ENCODE data around the gene CNOT4.
"Not testable (repeated sequence)": the region's sequence is repeated elsewhere in the genome, so short reads cannot be mapped to it uniquely, and the experiment has no call there.

The CNOT4 gene

GRCh38 chr7:135364206-135364605 is 145.7 kb downstream of the CNOT4 start:
- DNase-seq (ENCODE audit: low read depth): no peak

DNA sequence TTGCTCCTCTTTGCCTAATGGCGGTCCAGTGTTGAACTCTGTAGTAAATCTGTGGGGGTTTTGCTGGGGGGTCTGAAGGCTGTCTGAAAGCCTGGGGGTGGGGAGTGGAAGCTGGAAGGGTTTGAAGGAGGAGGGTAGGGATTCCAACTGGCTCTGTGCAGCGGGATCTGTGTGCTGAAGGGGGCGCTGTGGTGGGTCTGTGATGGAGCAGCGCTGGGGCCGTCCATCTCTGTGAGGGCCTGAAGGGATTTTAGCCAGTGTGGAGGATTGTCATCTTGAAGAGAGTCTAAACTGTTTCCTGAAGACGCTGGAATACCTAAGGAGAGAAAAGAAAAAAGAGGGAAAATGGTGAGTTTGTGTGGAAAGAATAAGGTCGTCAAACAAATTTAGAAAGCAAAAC is 147.0 kb downstream of the CNOT4 start:
- DNase-seq (ENCODE audit: low read depth): no peak

DNA sequence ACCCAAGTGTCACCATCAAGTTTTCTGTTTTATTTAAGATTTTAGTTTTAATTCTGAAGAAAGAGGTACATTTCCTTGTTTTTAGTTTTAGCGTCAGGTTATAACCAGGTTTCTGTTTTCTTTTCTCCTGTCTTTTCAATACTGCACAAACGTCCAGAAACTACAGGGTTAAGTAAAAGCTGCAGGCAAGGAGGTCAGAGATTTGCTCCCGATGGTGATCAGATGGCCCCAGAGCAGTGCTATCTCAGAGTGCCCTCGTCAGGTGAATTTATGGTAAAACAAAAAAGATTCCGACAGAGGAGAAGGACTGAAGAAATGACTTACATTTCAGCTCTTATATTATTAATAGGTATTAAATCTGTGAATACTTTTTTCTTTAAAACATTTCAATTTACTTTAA is 148.1 kb downstream of the CNOT4 start:
- DNase-seq (ENCODE audit: low read depth): no peak

GRCh38 chr7:135359615-135360014 is 150.3 kb downstream of the CNOT4 start:
- no peak for DNase-seq (ENCODE audit: low read depth)

- DNase-seq (ENCODE audit: low read depth): no peak
These were observed 154.4 kb downstream of the CNOT4 start for GRCh38 chr7:135355377-135356048.

- DNase-seq (ENCODE audit: low read depth): no peak
These were observed 156.1 kb downstream of the CNOT4 start for GRCh38 chr7:135353832-135354231.

GRCh38 chr7:135352285-135352684 is 157.6 kb downstream of the CNOT4 start:
- DNase-seq (ENCODE audit: low read depth): no peak

DNA sequence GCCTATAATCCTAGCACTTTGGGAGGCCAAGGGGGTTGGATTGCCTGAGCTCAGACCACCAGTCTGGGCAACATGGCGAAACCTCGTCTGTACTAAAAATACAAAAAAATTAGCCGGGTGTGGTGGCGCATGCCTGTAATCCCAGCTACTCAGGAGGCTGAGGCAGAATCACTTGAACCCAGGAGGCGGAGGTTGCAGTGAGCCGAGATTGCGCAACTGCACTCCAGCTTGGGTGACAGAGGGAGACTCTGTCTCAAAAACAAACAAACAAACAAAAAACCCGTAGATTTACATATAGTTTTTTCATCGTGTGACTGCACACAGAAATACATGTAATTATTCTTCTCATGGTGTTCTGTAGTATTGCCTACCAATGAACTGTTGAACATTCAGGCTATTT is 158.8 kb downstream of the CNOT4 start:
- not testable (repeated sequence) for DNase-seq (ENCODE audit: low read depth)

GRCh38 chr7:135349746-135350145 is 160.2 kb downstream of the CNOT4 start:
- DNase-seq (ENCODE audit: low read depth): no peak

GRCh38 chr7:135348493-135348892 is 161.4 kb downstream of the CNOT4 start:
- DNase-seq (ENCODE audit: low read depth): no peak

GRCh38 chr7:135343361-135343760 is 166.5 kb downstream of the CNOT4 start:
- no peak for DNase-seq (ENCODE audit: low read depth)

GRCh38 chr7:135342887-135343286 is 167.0 kb downstream of the CNOT4 start:
- DNase-seq (ENCODE audit: low read depth): no peak

GRCh38 chr7:135341049-135341448 is 168.9 kb downstream of the CNOT4 start:
- DNase-seq (ENCODE audit: low read depth): no peak

GRCh38 chr7:135337977-135338550 is 171.8 kb downstream of the CNOT4 start:
- DNase-seq (ENCODE audit: low read depth): no peak

GRCh38 chr7:135337506-135337905 is 172.4 kb downstream of the CNOT4 start:
- no peak for DNase-seq (ENCODE audit: low read depth)

DNA sequence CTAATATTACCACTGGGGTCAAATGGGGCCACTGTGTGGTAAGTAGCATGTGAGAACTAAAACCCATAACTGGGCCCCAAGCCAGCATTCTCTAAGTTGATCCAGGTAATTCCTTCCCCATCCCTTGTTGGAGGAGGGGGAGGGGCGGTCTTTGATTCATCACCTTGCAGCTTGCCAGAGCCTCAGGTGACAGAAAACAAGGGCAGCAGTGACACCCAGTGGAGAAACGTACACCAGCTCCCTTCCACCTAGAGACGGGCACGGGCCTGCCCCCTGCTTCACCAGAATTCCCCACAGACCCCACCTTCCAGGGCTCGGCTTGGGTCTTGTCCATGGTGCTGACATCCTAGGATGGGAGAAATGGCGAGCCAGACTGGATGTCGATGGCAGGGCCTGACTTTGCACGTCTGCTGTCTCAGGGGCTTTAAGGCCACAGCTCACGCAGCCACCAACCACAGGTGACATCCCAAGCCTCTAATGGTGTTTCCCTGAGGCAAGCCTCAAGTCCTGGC is 174.2 kb downstream of the CNOT4 start:
- no peak for DNase-seq (ENCODE audit: low read depth)

DNA sequence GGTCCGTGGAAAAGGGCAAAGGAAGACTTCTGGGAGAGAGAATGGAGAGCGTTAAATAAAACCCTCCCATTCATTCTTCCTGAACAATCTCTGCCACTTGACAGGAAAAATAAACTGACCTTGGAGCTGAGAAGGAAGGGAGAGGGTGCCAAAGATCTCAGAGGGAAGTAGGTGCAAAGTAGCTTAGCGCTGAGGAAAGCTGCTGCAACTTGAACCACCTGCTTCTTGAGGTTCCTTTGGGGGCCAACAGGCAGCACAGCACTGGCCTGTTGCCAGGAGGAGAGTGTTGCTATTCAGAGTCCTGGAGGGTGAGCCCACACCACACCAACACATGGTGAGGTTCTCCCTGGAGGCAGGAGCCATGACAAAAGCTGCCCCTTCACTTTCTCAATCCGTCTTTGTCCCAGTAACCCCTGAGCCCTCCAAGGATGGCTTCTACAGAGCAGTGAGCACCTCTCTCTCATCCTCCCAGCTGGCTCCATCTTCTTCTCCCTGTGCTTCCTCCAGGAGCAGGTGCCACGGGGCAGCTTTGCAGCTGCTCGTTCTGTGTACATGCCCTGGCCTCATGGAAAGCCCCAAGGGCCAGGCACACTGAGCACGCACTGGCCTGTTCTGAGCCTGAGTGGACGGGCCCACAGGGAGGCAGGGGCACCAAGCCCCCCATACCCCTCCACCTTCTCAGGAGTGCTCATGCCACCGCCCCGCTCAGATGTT is 174.9 kb downstream of the CNOT4 start:
- no peak for DNase-seq (ENCODE audit: low read depth)

- DNase-seq (ENCODE audit: low read depth): no peak
These were observed 176.0 kb downstream of the CNOT4 start for GRCh38 chr7:135333946-135334345.

DNA sequence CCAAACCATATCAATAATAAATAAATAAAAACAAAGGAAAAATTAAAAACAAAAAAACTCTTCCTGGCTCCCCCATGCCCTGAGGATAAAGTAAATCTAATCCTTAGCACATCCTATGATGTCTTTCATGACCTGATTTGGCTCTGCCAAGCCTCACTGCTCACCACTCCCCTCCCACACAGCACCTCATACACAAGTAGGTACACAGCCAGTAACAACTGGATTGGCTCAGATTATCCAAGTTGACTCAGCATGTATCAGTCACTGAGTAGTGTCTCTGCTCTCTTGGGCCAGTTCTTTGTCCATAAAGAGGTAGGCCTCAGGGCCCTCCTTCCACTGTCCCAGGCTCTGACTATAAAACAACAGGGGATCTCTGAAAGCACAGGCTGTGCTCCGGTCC is 176.7 kb downstream of the CNOT4 start:
- no peak for DNase-seq (ENCODE audit: low read depth)

DNA sequence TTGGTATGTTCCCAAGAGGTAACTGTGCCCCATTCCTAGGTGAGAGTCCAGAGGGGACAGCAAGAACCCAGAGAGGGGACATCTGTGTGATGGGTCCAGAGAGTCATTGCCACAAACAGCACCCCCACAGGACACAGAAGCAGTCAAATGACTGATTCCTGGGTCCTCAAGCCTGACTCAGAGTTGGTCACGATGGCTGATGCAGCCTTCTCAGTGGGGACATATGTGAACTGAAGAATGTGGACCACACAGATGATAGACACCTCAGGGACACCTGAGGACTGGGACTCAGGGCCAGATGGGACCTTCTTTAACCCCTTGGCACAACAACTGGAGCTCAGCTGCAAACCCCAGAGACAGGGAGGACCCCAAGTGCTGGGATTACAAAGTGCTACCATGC is 179.8 kb downstream of the CNOT4 start:
- DNase-seq (ENCODE audit: low read depth): no peak

DNA sequence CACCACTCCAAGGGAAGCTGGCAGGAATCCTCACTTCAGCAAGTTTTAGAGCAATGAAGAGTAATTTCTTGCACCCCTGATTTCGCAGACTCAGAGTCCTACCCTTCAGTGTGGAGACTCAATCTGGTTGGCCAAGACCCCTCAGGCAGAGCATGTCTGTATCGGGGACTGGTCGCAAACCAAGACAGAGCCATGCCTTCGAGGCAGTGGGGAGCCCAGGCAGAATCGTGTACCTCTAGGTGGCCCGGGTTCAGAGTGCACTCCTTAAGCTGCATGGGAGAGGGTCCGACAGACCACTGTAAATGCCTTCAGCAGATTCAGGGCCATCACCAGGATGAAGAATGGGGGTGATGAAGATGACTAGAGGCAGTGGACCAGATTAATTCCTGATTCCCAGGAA is 181.4 kb downstream of the CNOT4 start:
- DNase-seq (ENCODE audit: low read depth): no peak

- DNase-seq (ENCODE audit: low read depth): no peak
These were observed 181.8 kb downstream of the CNOT4 start for GRCh38 chr7:135328053-135328452.

DNA sequence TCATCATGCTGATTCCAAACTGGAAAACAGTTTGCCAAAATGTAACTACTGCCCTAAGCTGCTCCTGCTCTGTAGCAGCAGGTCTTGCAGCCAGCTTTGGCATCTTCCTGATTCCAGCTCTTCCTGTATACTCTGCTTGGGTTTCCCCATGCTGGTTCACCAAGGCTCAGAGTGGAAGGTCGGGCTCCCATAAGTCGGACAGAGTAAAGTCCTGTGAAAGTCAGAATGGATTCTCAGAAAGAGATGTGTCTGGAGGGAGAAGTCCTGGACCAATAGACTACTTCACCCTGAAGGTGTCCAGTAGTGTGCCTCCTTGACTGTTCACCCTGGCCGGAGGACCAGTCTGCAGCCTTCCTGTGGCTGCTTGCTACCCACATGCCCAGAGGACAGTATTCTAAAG is 182.4 kb downstream of the CNOT4 start:
- no peak for DNase-seq (ENCODE audit: low read depth)

All from GM04503 (cell line).